ENCODE results near the gene ZMIZ1.
A peak's percentile ranks its signal among the peaks of the same experiment; 100 is the strongest.

The ZMIZ1 gene

DNA sequence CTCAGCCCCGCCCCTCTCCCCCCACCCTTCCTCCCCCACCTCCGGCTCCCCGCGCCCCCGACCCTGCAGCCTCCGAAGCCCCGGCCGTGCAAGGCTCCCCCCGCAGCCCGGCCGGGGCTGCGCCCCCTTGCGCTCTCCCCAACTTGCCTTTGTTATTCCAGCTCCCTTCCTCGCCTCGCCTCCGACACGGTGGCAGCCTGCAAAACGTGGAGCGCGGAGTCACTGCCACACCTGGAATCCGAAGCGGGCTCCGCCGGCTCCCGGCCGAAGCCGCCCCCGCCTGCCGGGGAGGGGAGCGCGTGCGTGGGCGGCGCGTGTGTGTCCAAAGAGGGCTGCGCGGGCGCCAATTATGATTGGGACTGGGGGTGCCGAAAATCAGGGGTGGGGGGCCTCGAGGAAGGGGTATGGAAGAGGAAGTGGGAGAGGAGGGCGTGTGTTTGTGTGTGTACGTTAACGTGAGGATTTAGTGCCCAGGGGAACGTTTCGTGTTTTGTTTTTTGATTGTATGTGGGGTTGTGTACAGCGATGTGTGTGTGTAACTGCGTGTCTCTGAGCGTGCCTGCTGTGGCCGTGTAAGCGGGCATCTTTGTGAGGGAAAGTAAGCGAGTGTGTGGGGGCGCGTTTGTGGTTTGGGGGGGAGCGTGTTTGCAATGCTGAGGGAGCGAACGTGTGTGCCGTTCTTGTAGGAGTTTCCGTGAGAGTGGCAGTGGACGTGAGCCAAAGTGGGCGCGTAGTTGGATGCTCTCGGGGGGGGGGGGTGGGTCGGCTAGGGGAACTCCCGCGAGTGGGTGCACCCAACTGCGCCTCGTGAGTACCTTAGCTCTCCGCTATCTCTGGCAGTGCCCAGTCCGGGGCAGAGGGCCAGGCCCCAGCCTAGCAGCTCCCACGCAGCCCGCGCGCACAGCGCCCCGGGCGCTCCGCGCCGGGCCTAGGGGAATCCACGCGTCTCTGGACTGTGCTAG lies 1.2 kb upstream of the ZMIZ1 start:
- peak; percentile 92 to 93 for DNase-seq

DNA sequence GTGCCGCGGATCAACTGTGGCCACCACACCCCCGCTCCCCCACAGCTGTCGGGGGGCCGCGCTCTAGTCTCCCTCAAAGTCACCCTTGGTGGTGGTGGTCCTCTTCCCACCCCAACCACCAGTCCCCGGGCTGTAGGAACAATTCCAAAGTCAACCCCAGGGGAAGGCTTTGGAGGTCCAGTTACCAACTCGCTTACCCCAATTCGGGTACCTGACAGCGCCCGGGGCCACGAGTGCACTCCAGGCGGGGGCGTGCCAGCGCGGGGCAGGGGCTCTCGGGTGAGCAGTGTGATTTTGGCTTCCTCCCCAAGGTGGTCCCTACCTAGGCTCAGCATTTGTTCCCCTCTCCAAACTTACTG lies 584 bp upstream of the ZMIZ1 start:
- no peak for DNase-seq

GRCh38 chr10:79069325-79070080 lies 737 bp downstream of the ZMIZ1 start:
- peak; percentile 31 to 66 for DNase-seq

DNA sequence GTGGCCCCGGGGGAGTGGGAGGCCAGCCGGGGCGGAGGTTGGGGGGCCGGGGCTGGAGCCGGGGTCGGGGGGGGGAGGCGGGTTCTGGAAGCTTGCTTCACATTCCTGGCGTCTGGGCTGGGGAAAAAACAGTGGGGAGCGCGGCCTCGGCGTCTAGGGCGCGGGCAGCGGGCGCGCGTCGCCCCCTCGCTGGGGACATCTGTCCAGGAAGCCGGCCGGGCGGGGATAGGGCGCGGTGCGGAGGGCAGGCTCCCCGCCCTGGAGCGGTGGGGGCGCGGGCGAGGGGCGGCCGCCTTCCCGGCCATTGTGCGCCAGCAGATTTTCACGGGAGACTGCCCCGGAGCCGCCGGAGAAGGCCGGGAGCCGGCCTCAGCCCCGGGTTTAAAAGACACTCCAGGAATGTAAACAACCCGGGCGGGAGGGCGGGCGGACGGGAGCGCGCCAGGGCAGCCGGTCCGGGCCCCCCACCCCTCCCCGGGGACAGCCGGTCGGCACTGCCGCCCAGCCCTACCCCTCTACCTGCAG lies 1.4 kb downstream of the ZMIZ1 start:
- DNase-seq = no peak

DNA sequence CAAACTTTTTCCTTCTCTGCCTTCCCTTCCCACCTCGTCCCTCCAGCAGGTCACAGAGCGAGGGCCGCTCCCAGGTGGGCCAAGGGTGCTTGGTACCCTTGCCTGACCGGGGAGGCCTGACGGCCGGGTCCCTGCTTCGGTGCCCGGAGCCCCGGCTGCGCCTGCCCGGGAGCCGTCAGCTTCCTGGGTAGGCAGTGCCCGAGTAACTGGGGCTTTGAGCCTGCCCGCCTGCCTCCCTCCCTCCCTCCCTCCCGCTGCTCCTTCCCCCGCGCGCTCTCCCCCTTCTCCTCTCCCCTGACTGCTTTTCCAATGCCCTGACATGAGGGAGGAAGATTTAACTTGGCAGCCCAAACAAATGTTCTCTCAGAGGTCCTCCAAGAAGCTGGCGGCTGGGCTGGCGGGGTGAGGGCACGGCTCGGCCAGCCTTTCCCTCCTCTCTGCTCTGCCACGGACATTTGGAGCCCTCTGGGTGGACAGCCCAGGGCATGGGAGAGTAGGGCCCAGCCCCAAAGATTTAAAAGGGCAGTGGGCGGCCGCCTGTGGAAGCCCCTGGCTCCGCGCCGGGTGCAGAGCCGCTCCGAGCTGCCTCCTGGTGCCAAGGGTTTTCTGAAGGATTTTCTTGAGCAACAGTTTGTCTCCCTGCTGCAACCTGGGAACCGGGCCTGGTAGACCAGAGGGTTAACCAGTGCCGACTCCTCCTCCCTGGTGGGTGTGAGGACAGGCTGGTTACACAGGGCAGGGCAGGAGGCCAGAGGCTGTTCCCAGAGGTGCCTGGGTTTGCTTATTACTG lies 2.0 kb downstream of the ZMIZ1 start:
- DNase-seq = peak; percentile 73 to 76

- DNase-seq = no peak
Observed at GRCh38 chr10:79071396-79071923, 2.7 kb downstream of the ZMIZ1 start.

DNA sequence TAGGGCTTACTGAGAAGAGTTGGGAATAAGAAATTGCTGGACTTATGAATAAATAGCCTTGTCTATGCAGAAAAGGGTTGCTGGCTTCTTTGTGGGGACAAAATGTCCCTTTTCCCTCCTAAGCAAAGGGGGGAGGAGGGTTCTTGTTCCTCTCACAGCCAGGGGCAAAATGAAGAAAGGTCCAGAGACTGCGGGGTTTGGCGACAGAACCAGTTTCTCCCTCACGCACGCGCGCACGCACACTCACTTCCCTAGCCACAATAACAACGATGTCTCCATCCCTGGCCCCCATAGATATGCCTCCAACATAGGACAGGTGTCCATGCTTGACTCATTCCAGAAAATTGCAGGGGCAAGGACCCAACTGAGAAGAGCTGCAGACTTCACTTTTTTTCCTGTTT lies 3.3 kb downstream of the ZMIZ1 start:
- DNase-seq = no peak

DNA sequence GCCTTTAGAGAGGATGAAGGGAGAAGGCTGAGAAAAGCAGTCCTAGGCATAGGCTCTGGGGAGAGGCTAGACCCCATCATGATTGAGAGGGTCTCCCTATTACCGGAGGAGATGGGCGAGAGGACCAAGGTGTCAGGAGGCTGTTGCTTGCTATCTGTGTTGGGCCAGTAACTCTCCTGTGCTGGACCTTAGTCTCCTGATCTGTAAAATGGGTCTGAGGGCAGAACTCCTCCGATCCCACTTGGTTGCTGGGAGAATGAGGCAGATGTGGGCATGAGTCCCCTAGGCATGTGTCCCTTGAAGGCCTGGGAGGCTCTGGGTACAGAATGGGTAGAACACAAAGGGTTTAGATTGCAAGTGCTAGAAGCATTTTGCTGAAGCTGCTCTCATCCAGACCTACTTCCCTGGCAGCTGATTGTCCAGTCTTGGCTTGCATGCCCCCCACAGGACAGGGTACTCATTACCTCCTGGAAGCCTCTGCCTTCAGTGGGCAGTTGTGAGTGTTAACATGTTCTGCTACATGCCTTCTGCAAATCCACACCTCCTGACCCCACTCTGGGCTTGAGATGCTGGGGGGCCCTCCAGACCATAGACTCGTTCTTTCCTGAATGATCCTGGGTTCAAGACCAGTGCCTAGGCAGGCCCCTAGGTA lies 4.4 kb downstream of the ZMIZ1 start:
- no peak for DNase-seq

- DNase-seq = no peak
Observed at GRCh38 chr10:79073784-79074432, 5.1 kb downstream of the ZMIZ1 start.

GRCh38 chr10:79074732-79075131 lies 6.0 kb downstream of the ZMIZ1 start:
- DNase-seq = no peak

GRCh38 chr10:79075418-79075817 lies 6.7 kb downstream of the ZMIZ1 start:
- no peak for DNase-seq

DNA sequence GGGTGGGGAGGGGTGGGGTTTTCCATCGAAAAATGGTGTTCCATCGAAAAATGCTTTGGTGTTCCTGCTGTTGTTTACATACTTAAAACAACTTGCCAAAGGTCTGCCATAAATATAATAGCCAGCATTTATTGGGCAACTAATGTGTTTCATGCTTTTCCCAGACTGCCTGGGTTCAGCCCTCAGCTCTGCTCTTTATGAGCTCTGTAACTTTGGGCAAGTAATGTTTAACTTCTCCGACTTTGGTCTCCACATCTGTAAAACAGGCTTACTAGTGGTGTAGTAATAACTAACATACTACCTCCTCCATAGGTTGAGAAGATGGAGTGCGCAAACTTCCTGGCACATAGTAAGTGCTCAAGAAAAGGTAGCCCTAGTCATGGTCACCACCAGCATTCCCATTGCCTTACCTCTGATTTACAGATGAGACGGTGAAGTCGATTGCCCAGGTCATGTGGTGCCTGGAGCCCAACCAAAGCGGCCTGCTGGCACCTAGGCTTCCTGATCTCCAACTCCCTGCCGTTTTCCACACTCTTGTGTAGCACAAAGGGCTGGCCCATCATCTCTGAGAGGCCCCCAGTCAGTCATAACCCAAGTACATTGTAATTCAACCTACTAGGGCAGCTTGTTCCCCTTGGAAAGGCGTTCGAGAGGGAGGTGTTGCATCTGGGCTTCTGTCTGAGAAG lies 8.9 kb downstream of the ZMIZ1 start:
- no peak for DNase-seq

DNA sequence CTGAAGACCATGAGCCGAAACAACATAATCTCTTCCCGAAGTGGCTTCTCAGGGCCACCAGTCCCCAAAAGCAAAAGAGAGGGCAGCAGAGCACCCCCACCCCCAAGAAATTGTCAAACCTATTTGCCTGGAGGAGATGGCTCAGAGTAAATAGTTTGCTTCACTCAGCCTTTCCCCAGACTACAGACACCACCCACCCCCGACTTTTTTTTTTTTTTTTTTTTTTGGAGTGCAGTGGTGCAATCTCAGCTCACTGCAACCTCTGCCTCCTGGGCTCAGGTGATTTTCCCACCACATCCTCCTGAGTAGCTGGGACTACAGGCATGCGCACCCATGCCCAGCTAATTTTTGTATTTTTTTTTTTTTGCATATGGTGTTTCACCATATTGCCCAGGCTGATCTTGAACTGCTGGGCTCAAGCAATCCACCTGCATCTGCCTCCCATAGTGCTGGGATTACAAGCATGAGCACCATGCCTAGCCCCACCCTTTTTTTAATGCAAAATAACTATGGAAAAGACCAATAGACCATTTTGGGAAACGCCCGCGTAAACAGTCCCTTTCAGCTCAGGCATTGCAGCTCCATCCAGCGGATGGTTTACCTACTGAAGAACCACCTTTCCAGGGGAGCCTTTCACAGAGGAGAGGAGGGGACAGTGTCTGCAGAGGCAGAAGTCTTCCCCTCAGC lies 9.7 kb downstream of the ZMIZ1 start:
- no peak for DNase-seq

GRCh38 chr10:79079054-79079397 lies 10.3 kb downstream of the ZMIZ1 start:
- DNase-seq = no peak

DNA sequence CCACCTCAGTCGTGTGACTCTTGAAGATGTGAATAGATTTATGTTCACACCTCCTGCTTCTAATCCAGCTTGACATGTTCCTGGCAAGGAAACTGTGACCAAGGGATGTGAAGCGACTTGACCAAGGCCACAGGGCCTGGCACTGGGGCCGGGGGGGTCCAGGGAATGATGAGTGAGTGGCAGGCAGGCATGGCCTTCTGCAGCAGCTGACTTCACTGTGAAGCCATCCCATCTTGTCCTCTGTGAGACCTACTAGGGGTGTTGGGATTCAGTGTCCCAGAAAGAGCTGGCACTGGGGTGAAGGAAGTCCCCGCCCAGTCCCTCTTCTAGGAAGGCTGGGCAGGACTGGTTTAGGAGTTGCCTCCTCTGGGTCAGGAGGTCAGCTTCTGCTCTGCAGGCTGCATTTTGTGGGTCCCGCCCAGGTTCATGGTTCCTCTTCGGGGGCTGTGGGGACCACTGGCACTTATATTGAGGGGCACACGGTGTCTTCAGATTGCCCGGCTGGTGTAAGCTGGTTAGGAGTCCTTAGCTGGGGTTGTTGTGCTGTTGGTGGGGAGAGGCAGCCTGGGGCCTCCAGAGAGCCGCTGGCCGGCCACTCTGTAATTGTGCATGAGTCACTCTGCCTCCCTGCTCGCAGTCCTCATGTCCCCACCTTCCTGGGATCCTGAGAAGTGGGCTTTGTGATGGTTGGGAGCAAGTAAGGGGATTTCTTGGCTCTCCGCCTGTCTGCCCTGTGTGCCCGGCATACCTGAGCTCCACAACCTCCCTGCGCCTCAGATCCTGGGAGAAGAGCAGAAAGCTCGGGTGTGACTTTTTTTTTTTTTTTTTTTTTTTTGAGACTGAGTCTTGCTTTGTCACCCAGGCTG lies 11.0 kb downstream of the ZMIZ1 start:
- DNase-seq = no peak

GRCh38 chr10:79081353-79082034 lies 12.7 kb downstream of the ZMIZ1 start:
- DNase-seq = peak; percentile 53 to 71

DNA sequence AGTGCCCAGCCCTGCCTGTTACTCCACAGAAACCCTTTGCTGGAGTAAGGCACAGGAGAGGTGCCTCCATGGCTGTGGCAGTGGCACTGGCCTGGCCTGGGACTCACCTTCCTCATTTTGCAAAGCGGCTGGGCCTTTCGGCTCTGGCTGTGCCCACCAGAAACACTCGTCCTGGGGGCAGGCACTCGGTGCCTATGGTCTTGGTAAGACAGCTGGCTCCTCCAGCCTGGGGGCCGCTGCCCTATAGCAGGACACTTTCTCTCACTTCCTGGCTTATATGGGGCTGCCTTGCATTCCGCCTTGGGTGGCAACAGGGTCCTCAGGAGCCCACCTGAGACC lies 13.2 kb downstream of the ZMIZ1 start:
- no peak for DNase-seq

- DNase-seq = no peak
Observed at GRCh38 chr10:79082631-79083596, 14.1 kb downstream of the ZMIZ1 start.

Data from Kasumi-1 (cell line).